K562 (cell line): ENCODE data around the gene TSPAN13. TPM values are rescaled to one million over a fixed set of nuclear protein-coding genes. Genes with fewer than 3 reads are reported as not detected.

Experiments
- ATAC-seq: fragments of 200-7000 bp; cut with Tn5 transposase; 3 replicates; pipeline ENCODE4 v1.9.1; 2020; ENCODE audit warnings: moderate library complexity
- BruUV-seq: library from RNA; stranded (reverse); fragments of 400-500 nt; replicated peaks from 2 replicates; lab custom pipeline; 2021; lab: Mats Ljungman, UMichigan
- CTCF ChIA-PET: fragments of 300-600 bp; formaldehyde crosslinking; extraction: SDS; loops from one replicate; lab custom pipeline; 2021; ENCODE audit warnings: low intra/inter-chr PET ratio; lab: Yijun Ruan, JAX
- POLR2A ChIA-PET: fragments of 300-600, 350-650 bp; sonication (Branson Sonifier 250); formaldehyde crosslinking; extraction: SDS; loops from one replicate; lab custom pipeline; 2021; ENCODE audit warnings: antibody characterized with exemption, inconsistent platforms; lab: Yijun Ruan, JAX
- DNase-seq, 4 experiments: peaks; one replicate each; pipeline versions ENCODE4 v3.0.0 to v3.0.0-alpha.2; 2011 to 2018; ENCODE audit warnings: low spot score in 3 of 4, mixed read lengths in 3 of 4; ENCODE audit errors: extremely low read depth in 1 of 4
- FAIRE-seq: peaks from 2 replicates; lab custom pipeline; 2011; peaks lifted over from hg19 to GRCh38; lab: Jason Lieb, UNC
- H2AFZ ChIP-seq: 2 replicates; pipeline ENCODE4 v1.6.0; 2011; ENCODE audit warnings: low read depth, low read length, control low read depth, inconsistent platforms
- H3K27ac ChIP-seq: fragments of 200-600 bp; 3 replicates; pipeline ENCODE4 v1.8.0; 2011; ENCODE audit warnings: low read depth, mild to moderate bottlenecking, control low read depth, inconsistent platforms, low read length, moderate library complexity, mixed read lengths; ENCODE audit errors: extremely low read depth
- H3K27me3 ChIP-seq, 2 experiments: fragments of 300-600 bp in 1 of 2; 2 replicates in 1 of 2; 3 replicates in 1 of 2; pipeline versions ENCODE4 v1.6.0 to v1.8.0; 2011; ENCODE audit warnings: inconsistent platforms in 2 of 2, low read length in 2 of 2, mild to moderate bottlenecking in 1 of 2, mixed read lengths in 1 of 2, moderate library complexity in 1 of 2; ENCODE audit not compliant: control insufficient read depth in 2 of 2, insufficient read depth in 2 of 2
- H3K36me3 ChIP-seq: fragments of 300-600 bp; 3 replicates; pipeline ENCODE4 v1.8.0; 2011; ENCODE audit warnings: mild to moderate bottlenecking, low read length, inconsistent platforms; ENCODE audit not compliant: control insufficient read depth, insufficient read depth
- H3K4me1 ChIP-seq, 2 experiments: fragments of 200-600 bp in 1 of 2; replicated peaks in 1 of 2; 2 replicates in 1 of 2; 3 replicates in 1 of 2; pipeline versions ENCODE4 v1.5.1 to v1.8.0; 2011; ENCODE audit warnings: inconsistent platforms in 2 of 2, low read length in 2 of 2, mild to moderate bottlenecking in 1 of 2, mixed read lengths in 1 of 2, moderate library complexity in 1 of 2; ENCODE audit not compliant: control insufficient read depth in 2 of 2, insufficient read depth in 2 of 2
- H3K4me2 ChIP-seq: 2 replicates; pipeline ENCODE4 v1.6.1; 2011; ENCODE audit warnings: low read length, control low read depth, inconsistent platforms, mixed read lengths; ENCODE audit not compliant: insufficient read depth
- H3K4me3 ChIP-seq: fragments of 200-600 bp; sonication (generic), shearing (Covaris generic); 2 replicates; pipeline ENCODE4 v1.5.1; 2016; ENCODE audit warnings: control low read depth, inconsistent platforms
- H3K79me2 ChIP-seq: fragments of 200-600 bp; 3 replicates; pipeline ENCODE4 v1.8.0; 2011; ENCODE audit warnings: low read length, inconsistent platforms; ENCODE audit not compliant: control insufficient read depth, insufficient read depth
- H3K9ac ChIP-seq, 2 experiments: 2 replicates each; pipeline versions ENCODE4 v1.6.0 to v1.6.1; 2011; ENCODE audit warnings: low read depth in 2 of 2, low read length in 2 of 2, control low read depth in 1 of 2, inconsistent platforms in 1 of 2, mild to moderate bottlenecking in 1 of 2, mixed read lengths in 1 of 2; ENCODE audit not compliant: insufficient read depth in 1 of 2
- H3K9me1 ChIP-seq: one replicate; pipeline ENCODE4 v1.6.0; 2011; ENCODE audit warnings: inconsistent platforms, mild to moderate bottlenecking, low read length, moderate library complexity; ENCODE audit not compliant: control insufficient read depth, insufficient read depth
- H3K9me3 ChIP-seq: replicated peaks from 2 replicates; pipeline ENCODE4 v1.5.1; 2011; ENCODE audit warnings: low read depth, low read length, inconsistent platforms; ENCODE audit not compliant: control insufficient read depth, insufficient read depth
- H4K20me1 ChIP-seq: replicated peaks from 2 replicates; pipeline ENCODE4 v1.6.1; 2011; ENCODE audit warnings: low read length, inconsistent platforms, mixed read lengths; ENCODE audit not compliant: control insufficient read depth, insufficient read depth
- ETV5 ChIP-seq: sonication (generic); formaldehyde crosslinking; IDR thresholded peaks from 2 replicates; pipeline ENCODE4 v1.4.0; 2020; ENCODE audit warnings: low read depth, mild to moderate bottlenecking, missing genetic modification reagents
- FUS ChIP-seq: fragments of 200-400 bp; formaldehyde crosslinking; optimal IDR thresholded peaks from 2 replicates; pipeline ENCODE3; 2017; ENCODE audit warnings: low read depth, low read length
- GATA2 ChIP-seq: sonication (generic); formaldehyde crosslinking; IDR thresholded peaks from 2 replicates; pipeline ENCODE4 v1.4.0; 2020; ENCODE audit warnings: mild to moderate bottlenecking, missing genetic modification reagents
- GATAD2A ChIP-seq: fragments of 450-650 bp; IDR thresholded peaks from 2 replicates; pipeline ENCODE4 v1.6.1; 2017
- PHTF2 ChIP-seq: fragments of 250-450 bp; sonication (Bioruptor Pico); IDR thresholded peaks from 2 replicates; pipeline ENCODE4 v1.5.0; 2021; ENCODE audit warnings: mild to moderate bottlenecking
- TAF7 ChIP-seq: fragments of 450-650 bp; IDR thresholded peaks from 2 replicates; pipeline ENCODE4 v1.6.1; 2016; ENCODE audit warnings: missing genetic modification characterization, missing compliant biosample characterization
- TFAP4 ChIP-seq: sonication (generic); formaldehyde crosslinking; IDR thresholded peaks from 2 replicates; pipeline ENCODE4 v1.8.0; 2022; ENCODE audit warnings: missing genetic modification reagents, mild to moderate bottlenecking, moderate library complexity, borderline replicate concordance
- ZNF280B ChIP-seq: fragments of 250-450 bp; sonication (Bioruptor Pico); IDR thresholded peaks from 2 replicates; pipeline ENCODE4 v1.5.1; 2021; ENCODE audit warnings: mild to moderate bottlenecking
- ZNF324 ChIP-seq: fragments of 250-450 bp; sonication (Bioruptor Pico); IDR thresholded peaks from 2 replicates; pipeline ENCODE4 v1.4.0; 2020; ENCODE audit warnings: mild to moderate bottlenecking
- ZNF398 ChIP-seq: fragments of 250-450 bp; sonication (Bioruptor Pico); IDR thresholded peaks from 2 replicates; pipeline ENCODE4 v1.8.0; 2021; ENCODE audit warnings: moderate library complexity, mild to moderate bottlenecking, inconsistent platforms
- WGBS: fragments of 100-300 bp; shearing (Covaris generic); methylation state at CpG from one replicate; pipeline ENCODE4 v1.1.6; 2016; ENCODE audit warnings: low coverage, mixed read lengths; ENCODE audit not compliant: insufficient coverage; ENCODE audit errors: missing lambda C conversion rate; 5-methylcytosine and 5-hydroxymethylcytosine counted together
- in situ Hi-C: fragments of 300-500 bp; cut with MboI; formaldehyde crosslinking; loops from 4 replicates; pipeline ENCODE4 v1.15.0; 2018; ENCODE audit warnings: inconsistent platforms, mixed read lengths
- intact Hi-C: fragments of 100-400 bp; cut with micrococcal nuclease; formaldehyde crosslinking; loops from 2 replicates; pipeline ENCODE4 v1.14.2; 2022
- polyA plus RNA-seq, 8 experiments: library from polyadenylated mRNA; depleted of rRNA in 4 of 8; stranded (reverse) in 5 of 8; unstranded in 3 of 8; fragments of >200 nt; fragmentation: Nextera tagmentation in 2 of 8; fragmentation: Illumina TruSeq in 1 of 8; extraction: Ambion mirVana in 2 of 8; extraction: Trizol in 1 of 8; gene quantifications; 2 replicates each; pipeline versions ENCODE4 v1.2.1 to v1.2.3, GENCODE V29; 2011 to 2014; ENCODE audit warnings: inconsistent platforms in 1 of 8, missing spikeins in 1 of 8
- total RNA-seq, 7 experiments: library from RNA; depleted of rRNA in 6 of 7; stranded (reverse); fragments of >200 nt in 6 of 7; fragmentation: Illumina TruSeq in 2 of 7; extraction: Trizol in 2 of 7; gene quantifications; 2 replicates each; pipeline versions ENCODE4 v1.2.1 to v1.2.3, GENCODE V29; 2011 to 2021; ENCODE audit warnings: low replicate concordance in 1 of 7

TSPAN13 gene
- total and polyA plus RNA-seq, 9 of the 15 experiments (the other 6 are each of a cell fraction or from before 2014, with no cell fraction given) = 7.8 to 46.3 (median 20.0) TPM

GRCh38 chr7:16780596-16780995 lies 27.0 kb downstream of the TSPAN13 start:
- no peak overlapping the region for H3K4me3 ChIP-seq
- H3K36me3 ChIP-seq = peaks cover 11% of the 10 kb centered on the region; the same call in 2 of the 3 replicates
- peaks cover 4% of the 10 kb centered on the region; the same call in 1 of the 3 replicates for H3K79me2 ChIP-seq
- H2AFZ ChIP-seq = no peak overlapping the region
- FAIRE-seq = no peak
- no peaks in the 10 kb centered on the region for H3K27me3 ChIP-seq
- ChIA-PET POLR2A (interaction anchor here (0.7 to 1.9 kb wide), 2 partner anchors 10 to 91 kb away, joined by 3 to 4 read pairs; no protein-coding TSS in a partner anchor), CTCF (no interaction called here)
- no peaks in the 10 kb centered on the region for H3K9me1 ChIP-seq
- DNase-seq = no peak
- 23% methylated on average over 1 of the region's 1 CpG for WGBS
- in situ Hi-C loops = no loop called here
- ATAC-seq = no peak
- H3K4me2 ChIP-seq = no peak overlapping the region
- no peak overlapping the region for H3K9ac ChIP-seq
- no peaks in the 10 kb centered on the region for H4K20me1 ChIP-seq
- no TSS peak for BruUV-seq
- H3K4me1 ChIP-seq = no peaks in the 10 kb centered on the region
- intact Hi-C loops = no loop called here
- no peaks in the 10 kb centered on the region for H3K9me3 ChIP-seq
- H3K27ac ChIP-seq = no peak overlapping the region
- no peak for TF ChIP-seq TAF7 (tag)
- no peak for TF ChIP-seq GATAD2A
- no peak for TF ChIP-seq GATA2
- no peak for TF ChIP-seq FUS
- TF ChIP-seq ZNF398 (CRISPR knock-in tag) = no peak
- no peak for TF ChIP-seq TFAP4 (CRISPR knock-in tag)
- TF ChIP-seq ZNF280B (CRISPR knock-in tag) = no peak
- no peak for TF ChIP-seq PHTF2 (CRISPR knock-in tag)
- TF ChIP-seq ZNF324 (CRISPR knock-in tag) = no peak
- TF ChIP-seq ETV5 (CRISPR knock-in tag) = no peak
- TF ChIP-seq, all 486 proteins: peak for 0
